A549 (cell line): ENCODE results near the gene CCDC12.

Experiments
- ATOH8 ChIP-seq: fragments of 250-450 bp; sonication (Bioruptor Pico); IDR thresholded peaks from 2 replicates; pipeline ENCODE4 v1.5.0; 2020; ENCODE audit warnings: low read depth, mild to moderate bottlenecking, moderate library complexity
- BCL3 ChIP-seq: fragments of >200 bp; sonication (Bioruptor Twin); formaldehyde crosslinking; IDR thresholded peaks from 3 replicates; pipeline ENCODE4 v1.6.1; 2016
- CHD2 ChIP-seq: fragments of 150-350 bp; IDR thresholded peaks from 2 replicates; pipeline ENCODE4 v1.6.1; 2014; ENCODE audit warnings: low read length; ENCODE audit not compliant: partially characterized antibody
- CTCF ChIP-seq: fragments of >200 bp; sonication (Bioruptor Twin); formaldehyde crosslinking; IDR thresholded peaks from 3 replicates; pipeline ENCODE4 v1.5.1; 2016
- EP300 ChIP-seq, 2 experiments: fragments of >200 bp; sonication (Bioruptor Twin); formaldehyde crosslinking; IDR thresholded peaks; 2 replicates in 1 of 2; 3 replicates in 1 of 2; pipeline ENCODE4 v1.6.1; 2016 to 2017
- HEYL ChIP-seq: fragments of 250-450 bp; sonication (Bioruptor Pico); IDR thresholded peaks from 2 replicates; pipeline ENCODE4 v1.8.0; 2021; ENCODE audit warnings: mild to moderate bottlenecking, moderate library complexity
- MAFK ChIP-seq: fragments of 450-650 bp; IDR thresholded peaks from 2 replicates; pipeline ENCODE4 v1.6.1; 2014; ENCODE audit not compliant: partially characterized antibody
- MAX ChIP-seq: IDR thresholded peaks from 2 replicates; pipeline ENCODE4 v1.6.1; 2012
- POLR2A ChIP-seq: IDR thresholded peaks from 2 replicates; pipeline ENCODE4 v1.6.1; 2012; ENCODE audit warnings: mild to moderate bottlenecking, low read length
- REST ChIP-seq: fragments of 200-600 bp; sonication (generic); IDR thresholded peaks from 2 replicates; pipeline ENCODE4 v1.6.1; 2016; ENCODE audit warnings: antibody characterized with exemption, mild to moderate bottlenecking, moderate library complexity
- RFX5 ChIP-seq: fragments of 450-650 bp; IDR thresholded peaks from 2 replicates; pipeline ENCODE4 v1.7.1; 2014; ENCODE audit warnings: antibody characterized with exemption, mild to moderate bottlenecking, moderate library complexity
- TP53 ChIP-seq: fragments of 250-450 bp; sonication (Bioruptor Pico); IDR thresholded peaks from 2 replicates; pipeline ENCODE4 v1.5.0; 2021; ENCODE audit warnings: mild to moderate bottlenecking, moderate library complexity

GRCh38 chr3:46960835-46961234, 15.7 kb downstream of the CCDC12 start:
- no peak for TF ChIP-seq POLR2A
- no peak for TF ChIP-seq CTCF
- TF ChIP-seq CHD2 = no peak
- no peak for TF ChIP-seq ATOH8 (CRISPR knock-in tag)
- TF ChIP-seq BCL3 = no peak
- TF ChIP-seq HEYL (CRISPR knock-in tag) = no peak
- TF ChIP-seq MAX = no peak
- no peak for TF ChIP-seq TP53 (CRISPR knock-in tag)
- no peak for TF ChIP-seq REST
- no peak for TF ChIP-seq RFX5
- no peak for TF ChIP-seq MAFK
- TF ChIP-seq EP300 (IDR thresholded peaks at IDR 0.05) = no peak
